GM21786 (cell line): ENCODE data around the gene ESYT2.
"Not testable (repeated sequence)": the region's sequence is repeated elsewhere in the genome, so short reads cannot be mapped to it uniquely, and the experiment has no call there.

Experiments
- ATAC-seq: cut with Tn5 transposase; IDR thresholded peaks from one replicate; pipeline ENCODE4 v1.9.1; 2021; ENCODE audit not compliant: unreplicated experiment

ESYT2 gene

GRCh38 chr7:158858592-158859503, 29.5 kb upstream of the ESYT2 start:
- ATAC-seq = no peak

GRCh38 chr7:158856883-158857668, 27.8 kb upstream of the ESYT2 start:
- peak; percentile 21 for ATAC-seq

DNA sequence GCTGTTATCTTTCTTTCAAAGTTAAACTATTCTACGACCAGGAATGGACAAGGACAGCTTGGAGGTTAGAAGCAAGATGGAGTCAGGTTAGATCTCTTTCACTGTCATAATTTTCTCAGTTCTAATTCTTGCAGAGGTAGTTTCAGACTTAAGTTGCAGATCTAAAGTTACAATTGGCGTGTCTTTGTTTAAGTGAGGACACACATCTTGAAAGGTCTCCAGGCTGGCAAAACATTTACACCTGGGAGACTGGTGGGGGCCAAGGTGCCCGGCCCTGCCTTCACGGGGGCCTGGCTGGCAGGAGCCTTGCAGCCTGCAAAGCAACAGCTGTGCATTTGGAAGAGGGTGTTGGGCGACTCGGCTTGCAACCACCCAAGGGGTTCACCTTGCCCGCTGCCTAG, 25.4 kb upstream of the ESYT2 start:
- no peak for ATAC-seq

GRCh38 chr7:158850545-158851102, 21.3 kb upstream of the ESYT2 start:
- no peak for ATAC-seq

- ATAC-seq = no peak
Observed at GRCh38 chr7:158849768-158850544, 20.6 kb upstream of the ESYT2 start.

- ATAC-seq = no peak
Observed at GRCh38 chr7:158849442-158849767, 20.1 kb upstream of the ESYT2 start.

- ATAC-seq = no peak
Observed at GRCh38 chr7:158847451-158847866, 18.1 kb upstream of the ESYT2 start.

DNA sequence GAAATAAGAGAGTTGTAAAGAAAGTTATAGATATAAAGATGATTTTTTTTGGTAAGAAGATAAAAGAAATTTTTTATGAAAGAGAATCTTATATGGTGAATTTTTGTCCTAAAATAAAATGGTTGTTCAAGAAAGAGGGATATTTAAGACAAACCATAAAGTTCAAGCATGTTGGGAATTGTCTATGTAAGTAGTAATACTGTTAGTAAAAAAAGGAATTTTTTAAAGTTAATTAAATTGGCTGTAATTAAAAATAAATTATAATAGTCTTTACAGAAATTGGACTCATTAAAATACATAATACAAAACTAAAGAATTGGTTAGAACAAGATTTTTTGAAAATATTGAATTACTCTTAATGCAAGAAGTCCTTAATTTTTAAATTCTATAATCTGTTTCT, 17.0 kb upstream of the ESYT2 start:
- ATAC-seq = no peak

GRCh38 chr7:158843771-158844170, 14.5 kb upstream of the ESYT2 start:
- no peak for ATAC-seq

DNA sequence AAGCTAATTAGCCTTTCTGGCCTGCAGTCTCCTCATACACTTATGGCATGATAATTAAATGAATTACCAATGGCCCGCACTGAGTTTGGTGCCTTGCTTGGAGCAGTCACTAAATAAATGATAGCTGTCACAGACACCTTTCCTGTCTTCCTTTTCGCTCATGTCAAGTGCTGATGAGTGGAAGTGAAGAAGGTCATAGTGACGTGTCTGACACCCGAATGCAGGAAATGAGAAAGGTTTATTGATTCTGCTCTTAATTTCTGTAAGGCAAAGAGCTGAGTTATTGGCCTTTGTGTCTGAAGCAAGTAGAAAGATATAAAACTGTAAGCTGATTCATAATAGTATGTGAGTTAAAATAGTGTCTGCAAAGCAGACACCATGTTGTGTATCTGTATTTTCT, 13.2 kb upstream of the ESYT2 start:
- ATAC-seq = no peak

DNA sequence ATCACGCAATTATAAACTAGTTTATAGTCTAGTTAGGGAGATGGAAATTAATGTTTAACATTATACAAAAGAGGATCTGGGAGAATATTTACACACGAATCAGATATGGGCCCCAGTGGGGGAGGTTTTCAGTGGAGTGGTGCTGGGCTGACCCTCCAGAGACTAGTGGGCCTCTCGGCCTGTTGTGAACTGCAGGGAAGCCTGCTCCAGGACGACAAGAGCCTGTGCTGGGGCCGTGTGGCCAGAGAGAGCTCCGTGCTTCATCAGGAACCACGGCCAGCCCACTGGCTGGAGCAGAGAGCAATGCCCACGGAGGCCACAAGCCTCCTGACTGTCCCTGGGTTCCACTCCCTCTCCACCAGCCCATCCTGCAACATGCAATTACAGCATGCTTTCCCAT, 11.3 kb upstream of the ESYT2 start:
- ATAC-seq = no peak

DNA sequence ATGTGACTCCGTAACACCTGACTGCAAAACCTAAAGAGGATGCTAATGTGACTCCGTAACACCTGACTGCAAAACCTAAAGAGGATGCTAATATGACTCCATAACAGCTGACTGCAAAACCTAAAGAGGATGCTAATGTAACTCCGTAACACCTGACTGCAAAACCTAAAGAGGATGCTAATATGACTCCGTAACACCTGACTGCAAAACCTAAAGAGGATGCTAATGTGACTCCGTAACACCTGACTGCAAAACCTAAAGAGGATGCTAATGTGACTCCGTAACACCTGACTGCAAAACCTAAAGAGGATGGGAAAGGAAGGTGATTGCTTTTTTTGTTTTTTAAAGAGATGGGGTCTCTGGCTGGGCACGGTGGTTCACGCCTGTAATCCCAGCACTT, 9.9 kb upstream of the ESYT2 start:
- not testable (repeated sequence) for ATAC-seq

DNA sequence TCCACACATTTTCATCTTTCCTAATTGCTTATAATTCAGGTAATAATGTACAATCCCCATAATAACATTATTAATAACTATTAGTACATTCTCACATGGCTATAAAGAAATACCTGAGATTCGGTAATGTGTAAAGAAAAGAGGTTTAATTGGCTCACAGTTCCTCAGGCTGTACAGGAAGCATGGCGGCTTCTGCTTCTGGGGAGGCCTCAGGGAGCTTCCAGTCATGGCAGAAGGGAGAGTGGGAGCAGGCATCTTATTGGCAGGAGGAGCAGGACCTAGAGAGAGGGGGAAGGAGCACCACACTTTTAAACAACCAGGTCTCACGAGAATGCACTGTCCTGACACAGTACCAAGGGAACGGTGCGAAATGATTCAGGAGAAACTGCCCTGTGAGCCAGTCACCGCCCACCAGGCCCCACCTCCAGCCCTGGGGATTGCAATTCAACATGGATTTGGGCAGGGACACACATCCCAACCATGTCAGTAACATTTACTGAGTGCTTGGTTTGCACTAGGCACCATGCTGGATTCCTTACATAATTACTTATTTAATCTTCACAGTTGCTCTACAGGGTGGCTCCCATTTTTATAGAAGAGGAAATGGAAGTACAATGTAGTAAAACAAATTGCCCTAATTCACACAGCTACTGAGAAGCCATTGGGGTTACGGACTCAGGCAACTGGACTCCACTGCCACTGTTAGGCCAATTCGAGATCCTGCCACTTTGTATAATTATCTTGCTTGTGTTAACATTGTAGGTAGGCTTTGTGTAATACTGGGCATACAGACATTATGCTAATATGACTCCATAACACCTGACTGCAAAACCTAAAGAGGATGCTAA, 8.7 kb upstream of the ESYT2 start:
- ATAC-seq = no peak

GRCh38 chr7:158836692-158837091, 7.4 kb upstream of the ESYT2 start:
- ATAC-seq = no peak

DNA sequence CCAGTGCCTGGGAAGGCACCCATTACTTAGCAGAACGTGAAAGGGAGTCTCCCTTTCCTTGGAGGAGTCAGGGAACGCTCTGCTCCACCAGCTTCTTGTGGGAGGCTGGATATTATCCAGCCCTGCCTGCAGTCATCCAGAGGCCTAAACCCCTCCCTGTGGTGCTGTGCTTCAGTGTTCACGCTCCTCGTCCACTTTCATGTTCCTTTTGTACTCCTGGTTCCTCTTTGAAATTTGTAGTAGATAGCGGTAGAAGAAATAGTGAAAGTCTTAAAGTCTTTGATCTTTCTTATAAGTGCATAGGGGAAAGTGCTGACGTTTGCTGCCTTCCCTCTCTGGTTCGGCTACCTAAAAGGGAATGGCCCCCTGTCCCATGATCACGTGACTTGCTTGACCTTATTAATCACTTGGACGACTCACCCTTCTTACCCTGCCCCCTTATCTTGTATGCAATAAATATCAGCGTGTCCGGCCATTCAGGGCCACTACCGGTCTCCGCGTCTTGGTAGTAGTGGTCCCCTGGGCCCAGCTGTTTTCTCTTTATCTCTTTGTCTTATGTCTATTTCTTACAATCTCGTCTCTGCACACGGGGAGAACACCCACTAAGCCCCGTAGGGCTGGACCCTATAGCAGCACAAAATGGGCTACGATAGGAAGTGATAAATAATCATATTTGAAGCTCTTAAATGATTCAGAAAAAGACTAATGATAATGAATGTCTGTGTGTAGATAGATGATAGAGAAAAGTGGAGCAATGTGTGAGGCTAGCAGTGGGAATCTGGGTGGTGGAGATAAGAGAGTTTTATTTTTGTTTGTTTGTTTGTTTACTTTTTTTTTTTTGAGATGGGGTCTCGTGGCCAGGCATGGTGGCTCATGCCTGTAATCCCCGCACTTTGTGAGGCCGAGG, 5.8 kb upstream of the ESYT2 start:
- no peak for ATAC-seq

DNA sequence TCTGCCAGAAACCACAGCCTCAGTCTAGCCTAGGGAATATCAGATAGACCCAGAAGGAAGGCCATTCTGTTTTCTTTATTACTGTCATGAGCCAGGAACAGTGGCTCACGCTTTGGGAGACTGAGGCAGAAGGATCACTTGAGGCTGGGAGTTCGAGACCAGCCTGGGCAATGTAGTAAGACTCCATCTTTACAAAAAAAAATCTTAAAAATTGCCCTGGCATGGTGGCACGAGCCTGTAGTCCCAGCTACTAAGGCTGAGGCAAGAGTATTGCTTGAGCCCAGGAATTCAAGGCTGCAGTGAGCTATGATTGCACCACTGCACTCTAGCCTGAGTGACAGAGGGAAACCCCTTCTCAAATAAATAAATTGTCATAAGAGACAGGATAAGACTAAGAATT, 3.7 kb upstream of the ESYT2 start:
- no peak for ATAC-seq

DNA sequence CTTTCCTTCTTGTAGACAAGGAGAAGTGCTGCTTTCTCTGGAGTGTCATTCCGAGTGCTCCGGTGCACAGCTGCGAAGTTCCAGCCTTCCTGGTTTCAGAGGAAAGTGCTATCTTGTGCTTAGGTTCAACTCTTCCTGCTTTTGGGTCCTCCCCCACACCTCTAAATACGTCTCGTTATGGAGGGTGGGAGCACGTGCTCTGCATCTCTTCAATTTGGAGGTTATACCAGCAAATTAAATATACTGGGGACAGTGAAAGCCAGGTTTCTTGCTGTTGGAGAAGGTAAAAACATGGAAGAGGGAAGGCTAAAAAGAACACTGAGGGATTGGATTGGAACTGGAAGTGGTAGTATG, 2.4 kb upstream of the ESYT2 start:
- ATAC-seq = no peak

- no peak for ATAC-seq
Observed at GRCh38 chr7:158830211-158830723, 958 bp upstream of the ESYT2 start.

- ATAC-seq = peak; percentile 36
Observed at GRCh38 chr7:158829021-158829341, 328 bp downstream of the ESYT2 start.
